ENCODE results near the gene PCDHA10.

Gene PCDHA10

DNA sequence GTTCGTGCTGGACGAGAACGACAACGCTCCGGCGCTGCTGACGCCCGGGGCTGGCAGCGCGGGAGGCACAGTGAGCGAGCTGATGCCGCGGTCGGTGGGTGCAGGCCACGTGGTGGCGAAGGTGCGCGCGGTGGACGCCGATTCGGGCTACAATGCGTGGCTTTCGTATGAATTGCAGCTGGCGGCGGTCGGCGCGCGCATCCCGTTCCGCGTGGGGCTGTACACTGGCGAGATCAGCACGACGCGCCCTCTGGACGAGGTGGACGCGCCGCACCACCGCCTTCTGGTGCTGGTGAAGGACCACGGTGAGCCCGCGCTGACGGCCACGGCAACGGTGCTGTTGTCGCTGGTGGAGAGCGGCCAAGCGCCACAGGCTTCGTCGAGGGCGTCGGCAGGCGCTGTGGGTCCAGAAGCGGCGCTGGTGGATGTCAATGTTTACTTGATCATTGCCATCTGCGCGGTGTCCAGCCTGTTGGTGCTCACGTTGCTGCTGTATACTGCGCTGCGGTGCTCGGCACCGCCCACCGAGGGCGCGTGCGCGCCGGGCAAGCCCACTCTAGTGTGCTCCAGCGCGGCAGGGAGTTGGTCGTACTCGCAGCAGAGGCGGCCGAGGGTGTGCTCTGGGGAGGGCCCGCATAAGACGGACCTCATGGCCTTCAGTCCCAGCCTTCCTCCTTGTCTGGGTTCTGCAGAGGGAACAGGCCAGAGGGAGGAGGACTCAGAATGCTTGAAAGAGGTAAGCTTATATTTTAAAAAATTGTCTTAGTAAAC lies 28.4 kb downstream of the PCDHA10 start:
- DNase-seq (ENCODE audit: low read depth), result no peak

DNA sequence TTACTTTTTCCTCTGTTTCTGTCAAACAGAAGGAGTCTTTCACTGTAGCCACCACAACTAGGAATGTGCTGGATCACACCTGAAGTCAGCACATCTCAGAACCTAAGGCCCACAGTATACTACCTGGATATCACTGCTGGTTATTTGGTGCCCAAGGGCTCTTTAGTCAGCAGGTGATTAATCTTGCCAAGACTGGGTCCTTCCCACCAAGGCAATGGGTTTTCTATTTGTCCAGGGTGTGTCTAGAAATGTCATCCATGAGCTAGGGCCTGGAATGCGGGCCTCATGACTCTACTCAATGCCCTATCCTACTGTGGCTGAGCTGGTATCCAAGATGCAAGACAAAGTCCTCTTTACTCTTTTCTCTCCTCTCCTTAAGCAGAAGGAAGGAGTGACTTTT lies 60.6 kb downstream of the PCDHA10 start:
- DNase-seq (ENCODE audit: low read depth), result no peak

Measured in HS-5 (cell line).